Neural progenitor cell (in vitro differentiated cells): ENCODE measurements around the gene ANKS1B. TPM values are rescaled to one million over a fixed set of nuclear protein-coding genes. Genes with fewer than 3 reads are reported as not detected.

Experiments used
- DNase-seq: peaks from one replicate; pipeline ENCODE4 v3.0.0-alpha.2; 2016; ENCODE audit warnings: low spot score
- H2AFZ ChIP-seq: fragments of 200-600 bp; sonication (generic); replicated peaks from 2 replicates; pipeline ENCODE4 v1.6.1; 2016; ENCODE audit warnings: antibody characterized with exemption
- H3F3A ChIP-seq: fragments of 200-600 bp; sonication (generic); 2 replicates; pipeline ENCODE4 v1.6.1; 2016; ENCODE audit warnings: antibody characterized with exemption, low read depth
- H3K27ac ChIP-seq: fragments of 200-600 bp; sonication (generic); 2 replicates; pipeline ENCODE4 v1.5.1; 2016; ENCODE audit warnings: mild to moderate bottlenecking
- H3K27me3 ChIP-seq: fragments of 200-600 bp; sonication (generic); 2 replicates; pipeline ENCODE4 v1.6.1; 2016; ENCODE audit warnings: mild to moderate bottlenecking, moderate library complexity
- H3K36me3 ChIP-seq: fragments of 200-600 bp; sonication (generic); 2 replicates; pipeline ENCODE4 v1.5.1; 2016
- H3K4me1 ChIP-seq: fragments of 200-600 bp; sonication (generic); 2 replicates; pipeline ENCODE4 v1.6.1; 2016; ENCODE audit warnings: mixed run types
- H3K4me2 ChIP-seq: fragments of 200-600 bp; sonication (generic); 2 replicates; pipeline ENCODE4 v1.6.1; 2016
- H3K4me3 ChIP-seq: fragments of 200-600 bp; sonication (generic); 2 replicates; pipeline ENCODE4 v1.5.1; 2016
- H3K79me2 ChIP-seq: fragments of 200-600 bp; sonication (generic); 2 replicates; pipeline ENCODE4 v1.6.1; 2016; ENCODE audit warnings: low read depth
- H3K9ac ChIP-seq: fragments of 200-600 bp; sonication (generic); 2 replicates; pipeline ENCODE4 v1.6.1; 2016
- H3K9me3 ChIP-seq: fragments of 200-600 bp; sonication (generic); 2 replicates; pipeline ENCODE4 v1.5.1; 2016; ENCODE audit warnings: low read depth
- H4K20me1 ChIP-seq: fragments of 200-600 bp; sonication (generic); 2 replicates; pipeline ENCODE4 v1.6.1; 2016; ENCODE audit warnings: low read depth
- H3K27ac Mint-ChIP-seq: 3 replicates; pipeline ENCODE4 v1.8.0; 2021; ENCODE audit warnings: mixed read lengths
- H3K27me3 Mint-ChIP-seq: 2 replicates; pipeline ENCODE4 v1.8.0; 2022; ENCODE audit warnings: low read depth, mild to moderate bottlenecking, inconsistent platforms, moderate library complexity, mixed read lengths; ENCODE audit not compliant: insufficient read depth
- H3K36me3 Mint-ChIP-seq: 3 replicates; pipeline ENCODE4 v1.8.0; 2021; ENCODE audit warnings: mixed read lengths
- H3K4me1 Mint-ChIP-seq: 3 replicates; pipeline ENCODE4 v1.8.0; 2021; ENCODE audit warnings: mixed read lengths
- H3K4me3 Mint-ChIP-seq: 3 replicates; pipeline ENCODE4 v1.8.0; 2021; ENCODE audit warnings: mild to moderate bottlenecking, moderate library complexity, mixed read lengths
- H3K9me3 Mint-ChIP-seq: 3 replicates; pipeline ENCODE4 v1.8.0; 2020; ENCODE audit warnings: mixed read lengths
- CTCF ChIP-seq: fragments of 200-600 bp; sonication (generic); IDR thresholded peaks from 2 replicates; pipeline ENCODE4 v1.5.1; 2017; ENCODE audit warnings: antibody characterized with exemption, mild to moderate bottlenecking
- EZH2 ChIP-seq: fragments of 200-600 bp; sonication (generic); IDR thresholded peaks from 2 replicates; pipeline ENCODE4 v1.6.1; 2017; ENCODE audit warnings: antibody characterized with exemption, mild to moderate bottlenecking, moderate library complexity
- EZH2phosphoT487 ChIP-seq: fragments of 200-600 bp; sonication (generic); IDR thresholded peaks from 2 replicates; pipeline ENCODE4 v1.6.1; 2017; ENCODE audit warnings: antibody characterized with exemption
- total RNA-seq: library from RNA; depleted of rRNA; stranded (reverse); fragments of >200 nt; gene quantifications from 2 replicates; pipeline ENCODE4 v1.2.3, GENCODE V29; 2015; ENCODE audit warnings: low replicate concordance

The ANKS1B gene
- total RNA-seq, 1 donor from 2014 or later: 7.9 TPM

GRCh38 chr12:99146730-99147129 is 838.0 kb downstream of the ANKS1B start:
- Histone ChIP-seq H3K4me1 (peaks cover 16% of the 10 kb centered on the region), H4K20me1 (no peaks in the 10 kb centered on the region), H3K79me2 (no peaks in the 10 kb centered on the region), H3K27ac (peak overlapping the region; percentile 92), H3K4me3 (no peak overlapping the region), H3F3A (peaks cover 11% of the 10 kb centered on the region), H2AFZ (peak overlapping the region; percentile 88), H3K27me3 (no peaks in the 10 kb centered on the region), H3K9ac (no peak overlapping the region), H3K9me3 (no peaks in the 10 kb centered on the region), H3K36me3 (no peaks in the 10 kb centered on the region), H3K4me2 (peak overlapping the region; percentile 45)
- Mint-ChIP-seq H3K4me3 (no peak overlapping the region), H3K9me3 (peaks cover 5% of the 10 kb centered on the region), H3K27ac (no peak overlapping the region), H3K36me3 (no peaks in the 10 kb centered on the region), H3K4me1 (peaks cover 1% of the 10 kb centered on the region), H3K27me3 (no peaks in the 10 kb centered on the region)
- no peak for DNase-seq
- TF ChIP-seq EZH2 (no peak), CTCF (no peak), EZH2phosphoT487 (no peak)

- no peak for TF ChIP-seq CTCF
- no peak for TF ChIP-seq EZH2phosphoT487
- TF ChIP-seq EZH2: no peak
- H3K27me3 ChIP-seq: no peaks in the 10 kb centered on the region
- Mint-ChIP-seq H3K4me1 (no peaks in the 10 kb centered on the region), H3K4me3 (no peak overlapping the region), H3K27me3 (no peaks in the 10 kb centered on the region), H3K36me3 (no peaks in the 10 kb centered on the region), H3K9me3 (peaks cover 5% of the 10 kb centered on the region), H3K27ac (no peak overlapping the region)
- H3K79me2 ChIP-seq: no peaks in the 10 kb centered on the region
- H4K20me1 ChIP-seq: no peaks in the 10 kb centered on the region
- H3K4me3 ChIP-seq: no peak overlapping the region
- H3K4me1 ChIP-seq: peaks cover 16% of the 10 kb centered on the region
- peak; percentile 52 for DNase-seq
- H3K9me3 ChIP-seq: no peaks in the 10 kb centered on the region
- peak overlapping the region; percentile 92 for H3K27ac ChIP-seq
- H3K36me3 ChIP-seq: no peaks in the 10 kb centered on the region
- H3K4me2 ChIP-seq: peak overlapping the region; percentile 45
- H2AFZ ChIP-seq: peak overlapping the region; percentile 88
- H3F3A ChIP-seq: peaks cover 11% of the 10 kb centered on the region
- no peak overlapping the region for H3K9ac ChIP-seq
Measured at GRCh38 chr12:99146185-99146584, 838.6 kb downstream of the ANKS1B start.

- no peaks in the 10 kb centered on the region for H4K20me1 ChIP-seq
- no peaks in the 10 kb centered on the region for H3K4me1 Mint-ChIP-seq
- DNase-seq: no peak
- no peak overlapping the region for H2AFZ ChIP-seq
- no peaks in the 10 kb centered on the region for H3K9me3 ChIP-seq
- no peaks in the 10 kb centered on the region for H3K79me2 ChIP-seq
- no peaks in the 10 kb centered on the region for H3K27me3 Mint-ChIP-seq
- H3K4me3 ChIP-seq: no peak overlapping the region
- H3K4me3 Mint-ChIP-seq: no peak overlapping the region
- H3K4me2 ChIP-seq: no peak overlapping the region
- H3K27me3 ChIP-seq: no peaks in the 10 kb centered on the region
- no peaks in the 10 kb centered on the region for H3K36me3 ChIP-seq
- no peaks in the 10 kb centered on the region for H3K36me3 Mint-ChIP-seq
- TF ChIP-seq EZH2phosphoT487 (no peak), CTCF (no peak), EZH2 (no peak)
- no peak overlapping the region for H3K9ac ChIP-seq
- peaks cover 5% of the 10 kb centered on the region for H3K9me3 Mint-ChIP-seq
- no peak overlapping the region for H3K27ac Mint-ChIP-seq
- H3K4me1 ChIP-seq: peaks cover 16% of the 10 kb centered on the region
- H3K27ac ChIP-seq: no peak overlapping the region
- H3F3A ChIP-seq: peaks cover 11% of the 10 kb centered on the region
Measured at GRCh38 chr12:99142651-99143050, 842.1 kb downstream of the ANKS1B start.
